GF-D8 (cell line): ENCODE results near the gene FGF2.
"Not testable (repeated sequence)": the region's sequence is repeated elsewhere in the genome, so short reads cannot be mapped to it uniquely, and the experiment has no call there.

Source experiments
- DNase-seq: peaks from one replicate; lab custom pipeline; 2025; lab: John Stamatoyannopoulos, UW

The FGF2 gene

GRCh38 chr4:122930862-122931261 lies 104.2 kb downstream of the FGF2 start:
- peak; percentile 4 for DNase-seq

- DNase-seq, result no peak
These were observed 106.1 kb downstream of the FGF2 start for GRCh38 chr4:122932763-122933162.

- DNase-seq, result not testable (repeated sequence)
These were observed 118.5 kb downstream of the FGF2 start for GRCh38 chr4:122945136-122945535.

GRCh38 chr4:122946142-122946541 lies 119.5 kb downstream of the FGF2 start:
- no peak for DNase-seq
